ENCODE measurements around the gene LKAAEAR1.

LKAAEAR1 gene

DNA sequence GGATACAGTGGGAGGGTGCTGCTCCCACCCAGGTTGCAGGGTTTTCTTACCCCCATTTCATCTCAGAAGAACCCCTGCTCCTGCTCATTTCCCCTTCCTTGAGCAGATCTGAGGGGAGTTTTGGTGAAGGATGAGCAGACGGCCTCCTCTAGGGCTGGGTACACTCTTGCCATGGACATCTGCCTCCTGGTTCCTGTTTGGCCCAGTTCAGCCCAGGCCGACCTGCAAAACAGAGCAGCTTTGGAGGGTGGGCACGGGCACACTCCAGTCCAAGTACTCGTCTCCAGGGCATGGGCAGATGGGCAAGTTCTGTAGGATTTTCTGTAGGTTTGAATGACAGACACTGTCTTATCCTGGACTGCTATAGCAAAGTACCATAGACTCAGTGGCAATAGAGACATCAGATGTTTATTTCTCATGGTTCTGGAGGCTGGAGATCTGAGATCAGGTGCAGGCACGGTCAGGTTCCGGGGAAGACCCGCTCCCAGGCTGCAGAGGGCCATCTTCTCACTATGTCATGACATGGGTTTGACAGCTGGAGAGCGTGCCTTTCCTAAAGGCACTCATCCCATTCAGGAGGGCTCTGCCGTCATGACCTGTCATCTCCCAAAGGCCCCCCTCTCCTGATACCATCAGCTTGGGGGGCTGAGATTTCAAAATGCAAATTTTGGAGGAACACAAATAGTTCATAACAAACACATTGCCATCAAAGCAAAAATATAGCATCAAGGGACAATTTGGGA lies 16.9 kb upstream of the LKAAEAR1 start:
- no peak for TF ChIP-seq CTCF (IDR thresholded peaks at IDR 0.05; ENCODE audit: low read depth, low read length, missing control alignments)
- no peak for DNase-seq (ENCODE audit: extremely low read depth, low read depth)

GRCh38 chr20:64100566-64100888 lies 16.3 kb upstream of the LKAAEAR1 start:
- DNase-seq (ENCODE audit: extremely low read depth, low read depth): no peak
- H3K4me3 ChIP-seq (replicated peaks; ENCODE audit: low read depth, low read length): no peak overlapping the region

More for the DNA sequence above, 16.9 kb upstream of the LKAAEAR1 start:
- H3K4me3 ChIP-seq (replicated peaks; ENCODE audit: low read depth, low read length): no peak overlapping the region

DNA sequence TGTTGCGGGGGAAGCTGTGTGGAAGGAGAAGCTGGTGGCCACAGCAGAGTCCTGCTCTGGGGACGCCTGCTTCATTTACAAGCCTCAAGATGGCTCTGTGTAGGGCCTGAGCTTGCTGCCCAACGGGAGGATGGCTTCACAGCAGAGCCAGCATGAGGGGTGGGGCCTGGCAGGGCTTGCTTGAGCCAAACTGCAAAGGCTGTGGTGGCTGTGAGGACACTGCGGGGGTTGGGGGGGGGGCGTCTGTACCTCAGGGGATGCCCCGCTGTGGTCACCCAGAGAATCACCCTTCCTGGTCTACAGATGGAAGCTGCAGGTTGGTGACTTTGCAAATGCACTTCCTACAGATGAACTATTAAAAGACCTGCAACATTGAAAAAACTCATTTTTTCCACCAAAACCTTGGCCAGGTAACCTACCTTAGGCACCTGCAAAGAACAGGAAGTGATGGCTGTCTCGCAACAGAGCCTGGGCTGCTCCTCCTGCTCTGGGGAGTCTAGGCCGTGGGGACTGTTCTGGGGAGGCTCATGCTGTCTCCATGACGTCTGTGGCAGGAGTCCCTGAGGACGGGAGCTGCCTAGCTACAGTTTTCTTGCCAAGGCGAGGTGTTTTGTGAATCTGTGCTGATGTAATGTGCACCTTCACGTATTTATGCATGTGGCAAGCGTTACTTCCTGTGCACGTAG lies 15.8 kb upstream of the LKAAEAR1 start:
- TF ChIP-seq CTCF (IDR thresholded peaks at IDR 0.05; ENCODE audit: low read depth, low read length, missing control alignments): no peak
- DNase-seq (ENCODE audit: extremely low read depth, low read depth): no peak
- no peak overlapping the region for H3K4me3 ChIP-seq (replicated peaks; ENCODE audit: low read depth, low read length)

More at GRCh38 chr20:64100566-64100888, 16.3 kb upstream of the LKAAEAR1 start:
- TF ChIP-seq CTCF (IDR thresholded peaks at IDR 0.05; ENCODE audit: low read depth, low read length, missing control alignments): no peak

GRCh38 chr20:64099086-64099786 lies 15.0 kb upstream of the LKAAEAR1 start:
- H3K4me3 ChIP-seq (replicated peaks; ENCODE audit: low read depth, low read length): no peak overlapping the region
- DNase-seq (ENCODE audit: extremely low read depth, low read depth): no peak
- no peak for TF ChIP-seq CTCF (IDR thresholded peaks at IDR 0.05; ENCODE audit: low read depth, low read length, missing control alignments)

GRCh38 chr20:64098471-64099013 lies 14.3 kb upstream of the LKAAEAR1 start:
- H3K4me3 ChIP-seq (replicated peaks; ENCODE audit: low read depth, low read length): no peak overlapping the region
- DNase-seq (ENCODE audit: extremely low read depth, low read depth): no peak
- no peak for TF ChIP-seq CTCF (IDR thresholded peaks at IDR 0.05; ENCODE audit: low read depth, low read length, missing control alignments)

DNA sequence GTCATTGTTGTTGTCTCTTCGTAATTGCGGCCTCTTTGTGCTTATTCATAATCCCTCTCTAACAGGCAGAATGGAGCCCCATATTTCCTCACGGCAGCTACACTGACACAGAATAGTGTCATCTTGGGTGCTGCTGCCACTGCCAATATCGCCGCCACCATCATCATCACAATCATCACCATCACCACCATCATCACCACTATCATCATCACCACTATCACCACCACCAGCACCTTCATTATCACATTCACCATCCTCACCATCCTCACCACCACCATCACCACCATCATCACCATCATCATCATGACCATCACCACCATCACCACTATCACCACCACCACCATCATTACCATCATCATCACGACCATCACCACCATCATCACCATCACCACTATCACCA lies 12.3 kb upstream of the LKAAEAR1 start:
- TF ChIP-seq CTCF (IDR thresholded peaks at IDR 0.05; ENCODE audit: low read depth, low read length, missing control alignments): no peak
- H3K4me3 ChIP-seq (replicated peaks; ENCODE audit: low read depth, low read length): no peak overlapping the region
- DNase-seq (ENCODE audit: extremely low read depth, low read depth): no peak
